ENCODE results near the gene ASMTL.
"Not testable (repeated sequence)": the region's sequence is repeated elsewhere in the genome, so short reads cannot be mapped to it uniquely, and the experiment has no call there.

Gene ASMTL, protein sequence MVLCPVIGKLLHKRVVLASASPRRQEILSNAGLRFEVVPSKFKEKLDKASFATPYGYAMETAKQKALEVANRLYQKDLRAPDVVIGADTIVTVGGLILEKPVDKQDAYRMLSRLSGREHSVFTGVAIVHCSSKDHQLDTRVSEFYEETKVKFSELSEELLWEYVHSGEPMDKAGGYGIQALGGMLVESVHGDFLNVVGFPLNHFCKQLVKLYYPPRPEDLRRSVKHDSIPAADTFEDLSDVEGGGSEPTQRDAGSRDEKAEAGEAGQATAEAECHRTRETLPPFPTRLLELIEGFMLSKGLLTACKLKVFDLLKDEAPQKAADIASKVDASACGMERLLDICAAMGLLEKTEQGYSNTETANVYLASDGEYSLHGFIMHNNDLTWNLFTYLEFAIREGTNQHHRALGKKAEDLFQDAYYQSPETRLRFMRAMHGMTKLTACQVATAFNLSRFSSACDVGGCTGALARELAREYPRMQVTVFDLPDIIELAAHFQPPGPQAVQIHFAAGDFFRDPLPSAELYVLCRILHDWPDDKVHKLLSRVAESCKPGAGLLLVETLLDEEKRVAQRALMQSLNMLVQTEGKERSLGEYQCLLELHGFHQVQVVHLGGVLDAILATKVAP

DNA sequence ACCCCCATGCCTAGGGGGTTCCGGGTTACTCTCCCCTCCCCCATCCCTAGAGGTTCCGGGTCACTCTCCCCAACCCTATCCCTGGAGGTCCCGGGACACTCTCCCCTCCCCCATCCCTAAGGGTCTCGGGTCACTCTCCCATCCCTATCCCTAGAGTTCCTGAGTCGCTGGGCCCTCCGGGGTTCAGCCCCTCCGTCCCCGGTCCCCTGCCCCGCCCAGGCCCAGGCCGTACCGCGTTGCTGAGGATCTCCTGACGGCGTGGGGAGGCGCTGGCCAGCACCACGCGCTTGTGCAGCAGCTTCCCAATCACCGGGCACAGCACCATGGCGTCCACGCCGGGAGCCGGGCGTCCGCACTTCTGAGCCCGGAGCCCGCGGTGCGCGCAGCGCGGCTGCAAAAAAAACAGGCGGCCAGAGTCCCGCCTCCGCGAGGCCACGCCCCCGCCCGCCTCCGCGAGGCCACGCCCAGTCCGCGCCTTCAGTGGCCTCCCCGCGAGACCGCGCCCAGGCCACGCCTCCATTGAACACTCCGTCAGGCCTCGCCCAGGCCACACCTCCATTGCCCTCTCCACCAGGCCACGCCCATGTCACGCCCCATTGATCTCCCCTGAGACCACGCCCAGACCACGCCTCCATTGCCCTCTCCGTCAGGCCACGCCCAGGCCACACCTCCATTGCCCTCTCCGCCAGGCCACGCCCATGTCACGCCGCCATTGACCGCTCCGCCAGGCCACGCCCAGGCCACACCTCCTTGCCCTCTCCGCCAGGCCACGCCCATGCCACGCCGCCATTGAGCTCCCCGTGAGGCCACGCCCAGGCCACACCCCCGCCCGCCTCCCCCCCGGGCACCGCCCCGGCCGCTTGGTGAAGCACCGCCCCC lies at the start of gene ASMTL:
TSS of gene ASMTL (minus strand) at position 394 of the 879 bp plus-strand sequence. CDS start at position 325, 69 bp downstream.
- FAIRE-seq = peak; percentile 74

DNA sequence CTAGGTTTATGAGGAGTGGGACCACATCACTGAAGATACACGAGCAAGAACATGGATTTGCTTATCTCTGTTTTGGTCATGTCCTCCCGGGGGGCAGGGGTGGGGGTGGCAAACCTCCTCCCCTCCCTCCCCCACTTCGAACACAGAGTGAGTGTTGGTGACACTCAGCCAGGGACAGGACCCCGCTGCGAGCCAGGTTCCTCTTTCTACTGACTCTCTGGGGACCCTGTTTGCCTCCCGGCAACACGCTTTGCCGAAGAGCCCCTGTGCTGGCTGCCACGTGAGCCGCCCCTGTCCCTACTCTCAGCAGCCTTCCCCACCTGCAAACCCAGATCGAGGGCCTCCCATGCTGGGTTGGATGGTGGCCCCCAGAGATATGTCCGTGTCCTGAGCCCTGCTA lies 49.5 kb upstream of the ASMTL start:
- no peak for FAIRE-seq

DNA sequence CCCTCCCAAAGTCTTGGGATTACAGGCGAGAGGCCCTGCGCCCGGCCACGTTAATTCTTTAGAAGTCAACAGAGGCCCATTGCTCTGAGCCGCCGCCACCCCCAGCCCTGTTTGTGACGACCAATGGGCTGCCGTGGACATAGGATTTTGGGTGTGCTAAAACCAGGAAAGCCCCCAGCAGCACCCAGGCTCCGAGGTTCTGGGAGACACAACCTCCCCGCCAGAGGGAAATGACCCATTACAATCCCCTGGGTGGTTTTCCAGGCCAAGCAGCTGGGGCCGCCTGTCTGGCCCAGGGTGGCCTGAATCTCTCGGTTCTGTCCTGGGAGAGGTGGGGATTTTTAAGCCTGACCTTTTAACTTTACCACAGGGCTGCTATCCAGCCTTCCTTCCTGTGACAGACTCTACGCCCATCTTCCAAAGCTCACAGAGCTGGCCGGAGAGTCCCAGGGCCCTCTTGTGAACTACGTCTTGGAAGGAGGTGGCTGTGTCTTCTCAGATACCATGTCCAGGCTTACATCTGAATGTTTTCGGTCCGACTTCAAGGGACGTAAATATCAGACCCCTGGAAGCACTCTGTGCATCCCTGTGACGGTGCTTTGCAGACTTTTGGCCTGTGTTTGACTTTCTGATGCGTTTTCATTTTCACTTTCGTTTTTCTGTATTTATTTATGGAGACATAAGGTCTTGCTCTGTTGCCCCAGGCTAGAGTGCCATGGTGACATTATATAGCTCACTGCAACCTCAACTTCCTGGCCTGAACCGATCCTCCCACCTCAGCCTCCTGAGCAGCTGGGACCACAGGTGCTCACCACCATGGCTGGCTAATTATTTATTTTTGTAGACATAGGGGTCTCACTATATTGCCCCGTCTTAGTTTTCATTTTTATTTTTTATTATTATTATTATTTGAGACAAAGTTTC lies 48.3 kb upstream of the ASMTL start:
- no peak for FAIRE-seq

DNA sequence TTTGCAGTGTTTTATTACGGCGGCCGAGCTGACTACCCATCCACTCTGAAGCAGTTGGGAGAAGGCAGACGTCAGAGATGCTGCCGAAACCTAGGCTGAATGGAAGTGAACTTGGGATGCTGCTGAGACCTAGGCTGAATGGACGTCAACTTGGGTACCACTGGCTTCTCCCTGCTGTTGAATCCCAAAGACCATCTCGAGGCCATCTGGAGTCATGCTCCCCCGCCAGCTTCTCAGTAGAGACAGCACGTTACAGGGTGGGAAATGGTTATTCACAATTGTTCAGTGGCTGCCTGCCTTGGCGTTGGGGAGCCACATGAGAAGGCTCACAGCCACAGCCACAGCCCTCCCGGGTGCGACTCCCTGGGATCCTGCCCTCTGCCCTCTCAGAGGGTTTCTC lies 43.4 kb upstream of the ASMTL start:
- no peak for FAIRE-seq

DNA sequence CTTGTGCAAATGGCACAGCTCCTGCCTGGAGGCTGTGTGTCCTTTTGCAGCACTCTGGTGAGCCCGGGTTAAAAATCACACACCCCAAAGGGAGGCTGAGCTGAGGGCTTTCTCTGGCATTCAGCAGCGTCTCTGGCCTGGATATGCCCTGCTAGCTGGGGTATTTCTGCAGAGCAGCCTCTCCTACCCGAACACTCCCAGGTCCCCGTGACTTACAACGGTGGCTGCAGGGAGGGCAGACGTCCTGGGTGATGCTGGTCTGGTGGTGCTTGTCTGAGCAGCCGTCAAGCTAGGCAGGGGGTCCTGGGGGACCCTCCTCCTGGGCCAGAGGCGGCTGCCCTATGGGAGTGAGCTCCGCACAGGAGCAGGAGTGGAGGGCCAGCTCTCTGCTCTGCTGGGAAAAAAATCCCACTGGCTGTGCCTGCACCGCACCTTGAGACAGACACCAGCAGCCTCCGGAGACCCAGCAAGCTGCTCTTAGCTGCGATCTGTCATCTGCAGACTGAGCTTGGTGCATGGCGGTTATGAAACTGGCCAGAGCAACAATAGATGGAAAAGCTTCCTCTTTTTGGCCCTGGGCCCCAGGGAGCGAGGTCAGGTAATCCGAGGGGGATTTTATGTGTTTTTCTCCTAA lies 41.3 kb upstream of the ASMTL start:
- FAIRE-seq = no peak

DNA sequence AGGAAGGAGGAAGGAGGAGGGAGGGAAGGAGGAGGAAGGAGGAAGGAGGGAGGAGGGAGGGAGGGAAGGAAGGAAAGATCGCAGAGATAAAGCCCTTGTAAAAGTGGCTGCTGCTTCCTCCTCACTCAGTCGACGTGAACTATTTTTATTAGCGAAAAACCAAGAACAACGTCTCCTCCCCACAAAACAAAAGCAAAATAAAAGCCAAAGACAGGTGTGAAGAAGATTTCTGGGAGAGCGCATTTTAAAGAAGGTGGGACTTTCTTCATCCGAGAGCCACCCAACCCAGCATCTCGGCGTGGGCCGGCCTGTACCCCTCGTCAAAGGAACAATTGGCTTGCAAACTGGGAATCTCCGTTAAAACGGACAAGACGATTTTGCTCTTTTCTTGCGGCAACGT lies 40.7 kb upstream of the ASMTL start:
- no peak for FAIRE-seq

DNA sequence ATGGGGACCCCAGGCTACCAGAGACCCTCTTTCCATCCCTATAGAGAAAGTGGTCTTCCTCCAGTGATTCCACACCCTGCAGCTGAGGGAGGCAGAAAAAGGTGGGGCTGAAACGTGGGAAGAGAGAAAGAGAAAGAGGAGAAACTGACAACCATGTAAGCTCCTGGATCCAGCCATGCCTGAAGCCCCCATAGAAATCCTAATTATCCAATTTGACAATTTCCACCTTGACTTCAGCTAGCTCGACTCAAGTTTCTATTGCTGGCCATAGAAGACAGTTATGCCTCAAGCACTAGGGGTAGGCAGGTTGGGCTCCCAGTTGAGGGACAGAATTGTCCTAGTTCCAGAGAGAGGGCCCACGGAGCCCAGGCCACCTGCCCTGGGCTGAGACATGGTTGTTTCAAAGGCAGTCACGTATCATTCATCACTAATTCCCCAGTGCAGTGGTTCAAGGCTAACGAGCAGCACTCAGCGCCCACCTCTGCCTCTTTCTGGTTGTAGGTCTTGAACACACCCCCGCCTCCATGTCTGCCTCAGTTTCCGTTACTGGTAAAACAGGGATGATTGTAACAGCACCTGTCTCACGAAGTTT lies 39.8 kb upstream of the ASMTL start:
- no peak for FAIRE-seq

DNA sequence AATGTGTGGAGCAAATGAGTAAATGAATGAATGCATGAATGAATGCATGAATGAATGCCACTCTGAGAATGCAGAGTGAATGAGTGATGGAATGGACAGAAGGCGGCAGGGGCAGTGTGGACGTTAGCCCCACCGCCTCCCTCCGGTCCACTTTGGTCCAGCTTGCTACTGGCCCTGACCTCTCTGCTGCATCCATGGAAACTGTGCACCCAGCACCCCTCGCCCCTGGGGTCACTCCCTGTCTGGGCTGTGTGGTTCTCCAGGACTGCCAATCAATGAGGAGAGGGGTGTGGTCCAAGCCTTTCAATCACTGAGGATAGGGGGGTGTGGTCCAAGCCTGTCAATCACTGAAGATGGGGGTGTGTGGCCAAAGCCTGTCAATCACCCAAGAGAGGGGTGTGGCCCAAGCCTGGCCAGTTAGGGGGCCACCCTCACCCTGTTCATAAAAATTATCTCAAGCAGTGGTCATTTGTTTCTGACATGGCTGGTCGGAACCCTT lies 39.2 kb upstream of the ASMTL start:
- no peak for FAIRE-seq

DNA sequence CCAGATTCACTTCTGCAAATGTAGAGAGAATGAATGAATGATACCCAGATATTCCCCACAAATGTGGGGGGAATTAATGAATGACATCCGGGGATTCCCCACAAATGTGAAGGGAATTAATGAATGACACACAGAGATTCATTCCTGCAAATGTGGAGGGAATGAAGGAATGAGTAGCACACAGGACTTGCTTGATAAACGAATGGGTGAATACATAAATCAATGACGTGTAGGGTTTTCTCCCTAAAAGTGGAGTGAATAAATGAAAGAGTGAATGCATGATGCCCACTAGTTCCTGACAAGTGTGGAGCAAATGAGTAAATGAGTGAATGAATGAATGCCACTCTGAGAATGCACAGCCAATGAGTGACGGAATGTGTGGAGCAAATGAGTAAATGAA lies 38.5 kb upstream of the ASMTL start:
- not testable (repeated sequence) for FAIRE-seq

DNA sequence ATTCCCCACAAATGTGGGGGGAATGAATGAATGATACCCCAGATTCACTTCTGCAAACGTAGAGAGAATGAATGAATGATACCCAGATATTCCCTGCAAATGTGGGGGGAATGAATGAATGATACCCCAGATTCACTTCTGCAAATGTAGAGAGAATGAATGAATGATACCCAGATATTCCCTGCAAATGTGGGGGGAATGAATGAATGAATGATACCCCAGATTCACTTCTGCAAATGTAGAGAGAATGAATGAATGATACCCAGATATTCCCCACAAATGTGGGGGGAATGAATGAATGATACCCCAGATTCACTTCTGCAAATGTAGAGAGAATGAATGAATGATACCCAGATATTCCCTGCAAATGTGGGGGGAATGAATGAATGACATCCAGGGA lies 38.0 kb upstream of the ASMTL start:
- not testable (repeated sequence) for FAIRE-seq

DNA sequence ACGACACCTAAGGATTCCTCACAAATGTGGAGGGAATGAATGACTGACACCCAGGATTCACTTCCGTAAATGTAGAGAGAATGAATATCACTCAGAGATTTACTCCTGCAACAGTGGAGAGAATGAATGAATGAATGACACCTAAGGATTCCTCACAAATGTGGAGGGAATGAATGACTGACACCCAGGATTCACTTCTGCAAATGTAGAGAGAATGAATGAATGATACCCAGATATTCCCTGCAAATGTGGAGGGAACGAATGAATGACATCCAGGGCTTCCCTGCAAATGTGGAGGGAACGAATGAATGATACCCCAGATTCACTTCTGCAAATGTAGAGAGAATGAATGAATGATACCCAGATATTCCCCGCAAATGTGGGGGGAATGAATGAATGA lies 36.6 kb upstream of the ASMTL start:
- not testable (repeated sequence) for FAIRE-seq

DNA sequence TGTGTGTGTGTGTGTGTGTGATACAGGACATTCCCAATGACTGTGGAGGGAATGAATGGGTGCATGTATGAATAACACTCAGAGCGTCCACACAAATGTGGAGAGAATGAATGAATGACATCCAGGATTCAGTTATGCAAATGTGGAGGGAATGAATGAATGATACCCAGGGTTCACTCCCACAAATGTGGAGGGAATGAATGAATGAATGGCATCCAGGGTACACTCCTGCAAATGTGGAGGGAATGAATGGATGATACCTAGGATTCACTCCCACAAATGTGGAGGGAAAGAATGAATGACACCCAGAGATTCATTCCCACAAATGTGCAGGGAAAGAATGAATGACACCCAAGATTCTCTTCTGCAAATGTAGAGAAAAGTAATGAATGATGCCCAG lies 36.0 kb upstream of the ASMTL start:
- no peak for FAIRE-seq

DNA sequence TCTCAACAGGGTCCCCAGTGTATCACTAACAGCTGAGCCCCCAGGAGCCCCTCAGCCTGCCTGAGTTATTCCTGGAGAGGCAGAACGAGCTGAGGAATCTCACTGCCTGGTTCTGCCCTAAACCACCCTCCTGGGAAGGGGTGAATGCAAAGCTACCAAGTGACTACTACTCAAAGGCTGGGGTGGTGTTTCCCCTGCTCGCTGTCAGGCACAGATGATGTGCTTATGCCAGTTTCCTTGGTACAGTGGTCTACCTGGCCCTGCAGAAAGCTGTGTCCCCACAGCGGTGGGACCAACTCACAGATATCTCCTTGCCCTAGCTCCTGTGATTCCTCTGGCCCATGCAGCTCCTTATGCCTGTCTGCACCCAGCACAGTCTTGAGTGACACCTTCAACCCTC lies 35.4 kb upstream of the ASMTL start:
- FAIRE-seq = no peak

DNA sequence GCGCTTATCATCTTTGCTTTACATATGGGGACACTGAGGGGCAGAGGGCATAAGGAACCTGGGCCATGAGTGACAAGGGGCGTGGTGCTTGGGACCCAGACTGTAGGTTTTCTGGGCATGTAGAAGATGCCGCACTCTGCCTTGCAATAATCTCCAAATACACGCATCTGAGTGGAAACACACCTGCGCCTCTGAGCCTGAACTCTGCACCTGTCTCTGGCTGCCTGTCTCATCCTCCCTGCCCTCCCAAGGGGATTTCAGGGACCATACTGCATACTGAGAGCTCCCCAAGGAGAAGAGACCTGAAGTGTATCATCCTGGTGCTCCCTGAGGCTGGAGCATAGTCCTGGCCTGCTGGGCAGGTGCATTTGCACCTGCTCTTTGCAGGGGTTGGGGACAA lies 34.7 kb upstream of the ASMTL start:
- FAIRE-seq = no peak

DNA sequence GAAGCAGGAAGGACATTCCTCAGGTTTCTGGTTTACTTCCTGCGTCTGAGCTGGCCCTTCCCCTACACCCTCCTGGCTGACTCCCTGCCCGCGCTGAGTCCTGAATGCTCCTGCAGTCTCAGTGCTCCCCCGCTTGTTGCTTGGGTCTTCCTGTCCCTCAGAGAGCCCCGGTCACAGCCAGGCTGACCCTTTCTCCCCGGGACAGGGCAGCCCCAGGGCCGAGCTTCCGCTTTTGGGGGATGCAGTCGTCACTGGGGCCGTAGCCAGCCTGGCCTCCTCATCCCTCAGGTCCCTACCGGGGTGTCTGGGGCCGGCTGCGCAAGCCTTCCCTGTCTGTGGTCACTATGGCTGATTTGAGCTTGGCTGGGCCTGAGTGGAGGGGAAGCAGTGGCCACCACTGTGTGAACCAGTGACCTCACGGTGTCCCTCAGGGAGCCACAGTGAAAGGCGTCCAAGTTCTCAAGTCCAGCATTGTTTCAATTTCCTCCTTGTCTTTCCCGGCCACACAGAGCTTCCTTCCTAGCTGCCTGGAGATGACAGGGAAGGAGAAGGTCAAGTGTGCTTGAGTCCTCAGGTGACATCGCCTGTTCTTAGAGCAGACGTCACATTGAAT lies 34.1 kb upstream of the ASMTL start:
- FAIRE-seq = no peak

DNA sequence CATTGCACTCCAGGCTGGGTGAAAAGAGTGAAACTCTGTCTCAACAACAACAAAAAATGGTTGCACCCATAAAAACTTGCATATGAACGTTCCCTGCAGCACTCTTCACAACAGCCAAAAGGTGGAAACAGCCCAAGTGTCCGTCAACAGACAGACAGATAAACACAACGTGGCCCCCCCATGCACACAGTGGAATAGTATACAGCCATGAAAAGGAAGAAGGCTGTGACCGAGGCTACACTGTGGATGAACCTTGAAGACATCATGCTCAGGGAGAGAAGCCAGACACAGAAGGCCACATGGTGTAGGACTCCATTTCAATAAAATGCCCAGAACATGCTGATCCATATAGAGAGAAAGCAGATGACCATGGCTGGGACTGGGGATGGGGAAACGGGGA lies 33.5 kb upstream of the ASMTL start:
- no peak for FAIRE-seq

DNA sequence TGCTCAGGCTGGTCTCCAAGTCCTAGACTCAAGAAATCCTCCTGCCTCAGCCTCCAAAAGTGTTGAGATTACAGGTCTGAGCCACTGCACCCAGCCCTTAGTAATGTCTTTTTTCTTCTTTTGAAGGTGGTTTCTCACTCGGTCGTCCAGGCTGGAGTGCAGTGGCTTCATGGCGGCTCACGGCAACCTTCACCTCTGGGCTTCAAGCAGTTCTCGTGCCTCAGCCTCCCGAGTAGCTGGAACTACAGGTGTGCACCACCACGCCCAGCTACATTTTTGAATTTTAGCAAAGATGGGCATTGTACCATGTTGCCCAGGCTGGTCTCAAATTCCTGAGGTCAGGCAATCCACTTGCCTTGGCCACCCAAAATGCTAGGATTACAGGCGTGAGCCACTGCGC lies 32.3 kb upstream of the ASMTL start:
- FAIRE-seq = no peak

DNA sequence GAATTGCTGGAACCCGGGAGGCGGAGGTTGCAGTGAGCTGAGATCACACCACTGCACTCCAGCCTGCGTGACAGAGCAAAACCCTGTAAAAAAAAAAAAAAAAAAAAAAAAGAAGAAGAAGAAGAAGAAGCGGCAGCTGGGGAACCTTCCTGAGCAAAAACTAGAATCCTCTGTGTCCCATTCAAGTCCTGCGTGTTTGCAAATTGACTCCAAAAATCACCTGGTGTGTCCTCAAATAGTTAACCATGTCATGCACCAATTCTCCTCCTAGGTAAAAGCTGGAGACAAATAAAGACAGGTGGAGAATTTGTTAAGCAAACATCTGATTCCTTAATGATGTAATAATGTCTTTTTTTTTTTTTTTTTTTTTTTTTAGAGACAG lies 31.9 kb upstream of the ASMTL start:
- FAIRE-seq = no peak

DNA sequence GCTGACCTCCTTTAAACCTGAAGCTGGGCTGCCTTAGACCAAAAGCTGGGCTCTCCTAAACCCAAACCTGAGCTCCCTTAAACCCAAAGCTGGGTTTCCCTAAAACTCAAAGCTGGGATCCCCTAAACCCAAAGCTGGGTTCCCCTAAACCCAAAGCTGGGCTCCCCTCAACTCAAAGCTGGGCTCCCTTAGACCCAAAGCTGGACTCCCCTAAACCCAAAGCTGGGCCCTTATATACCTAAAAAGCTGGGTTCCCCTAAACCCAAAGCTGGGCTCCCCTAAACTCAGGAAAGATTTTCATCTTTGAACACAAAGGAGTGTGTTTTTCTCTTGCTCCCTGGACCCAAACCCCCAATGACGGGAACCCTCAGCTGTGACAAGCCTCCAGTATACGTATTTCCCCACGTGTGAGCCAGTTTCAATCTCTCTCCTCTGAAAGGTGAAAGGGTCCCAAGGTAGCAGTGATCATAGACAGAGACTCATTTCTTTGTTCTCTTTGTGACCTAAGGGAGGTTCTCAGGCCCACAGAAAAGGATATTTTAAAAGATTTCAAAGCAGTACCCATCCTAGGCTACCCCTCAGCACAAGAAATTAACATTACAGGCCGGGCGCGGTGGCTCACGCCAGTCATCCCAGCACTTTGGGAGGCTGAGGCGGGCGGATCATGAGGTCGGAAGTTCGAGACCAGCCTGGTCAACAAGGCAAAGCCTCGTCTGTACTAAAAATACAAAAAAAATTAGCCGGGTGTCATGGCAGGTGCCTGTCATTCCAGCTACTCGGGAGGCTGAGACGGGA lies 31.3 kb upstream of the ASMTL start:
- no peak for FAIRE-seq

DNA sequence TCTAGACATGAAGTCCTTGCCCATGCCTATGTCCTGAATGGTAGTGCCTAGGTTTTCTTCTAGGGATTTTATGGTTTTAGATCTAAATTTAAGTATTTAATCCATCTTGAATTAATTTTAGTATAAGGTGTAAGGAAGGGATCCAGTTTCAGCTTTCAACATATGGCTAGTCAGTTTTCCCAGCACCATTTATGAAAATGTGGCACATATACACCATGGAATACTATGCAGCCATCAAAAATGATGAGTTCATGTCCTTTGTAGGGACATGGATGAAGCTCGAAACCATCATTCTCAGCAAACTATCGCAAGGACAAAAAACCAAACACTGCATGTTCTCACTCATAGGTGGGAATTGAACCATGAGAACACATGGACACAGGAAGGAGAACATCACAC lies 29.8 kb upstream of the ASMTL start:
- FAIRE-seq = not testable (repeated sequence)

Measured in TTC549 (cell line).